Activated CD4-positive, alpha-beta T cell treated with anti-CD3 and anti-CD28 coated beads, Interleukin-2, amount 50 U/mL, for 4 hours (primary cell): Measurements from ENCODE around the gene SLAIN2.
"Not testable (repeated sequence)": the region's sequence is repeated elsewhere in the genome, so short reads cannot be mapped to it uniquely, and the experiment has no call there.

Source experiments
- DNase-seq, 2 experiments: peaks; one replicate each; pipeline ENCODE4 v3.0.0-alpha.2; 2020

SLAIN2 gene

DNA sequence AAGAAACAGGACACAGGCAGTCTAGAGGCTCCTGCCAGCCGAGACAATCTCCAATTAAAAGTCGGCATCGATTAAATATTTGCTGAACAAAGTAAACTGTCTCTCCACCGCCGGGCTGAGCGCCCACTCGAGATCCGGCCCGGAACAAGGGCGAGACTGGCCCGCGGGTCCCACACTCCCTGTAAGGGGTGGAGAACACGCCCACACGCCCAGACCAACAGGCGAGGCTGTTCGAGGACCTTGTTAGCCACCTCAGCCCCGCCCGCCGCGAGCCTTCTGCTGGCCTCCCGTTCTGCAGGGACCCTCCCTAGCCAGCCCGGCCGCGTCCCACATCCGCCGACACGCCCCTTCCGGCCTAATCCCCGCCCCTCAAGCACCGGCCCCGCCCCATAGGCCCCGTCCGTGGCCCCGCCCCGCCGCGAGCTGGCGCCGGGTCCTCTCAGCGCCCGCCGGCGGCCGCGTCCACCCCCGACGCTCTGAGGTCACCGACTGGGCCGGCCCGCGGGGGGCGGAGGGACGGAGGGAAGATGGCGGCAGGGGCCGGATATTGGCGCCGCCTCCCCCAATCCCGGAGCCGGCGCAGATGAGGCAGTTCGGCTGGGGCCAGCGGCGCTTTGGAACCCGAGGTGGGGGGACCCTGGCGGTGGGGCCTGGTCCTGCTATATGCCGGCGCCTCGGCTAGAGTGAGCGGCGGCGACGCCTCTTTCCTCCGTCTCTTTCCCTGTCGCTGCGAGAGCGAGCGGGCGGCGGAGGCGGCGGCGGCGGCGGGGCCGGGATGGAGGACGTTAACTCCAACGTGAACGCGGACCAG is at the start of gene SLAIN2:
Gene SLAIN2, plus strand, starts transcription at position 565 of the 811 bp plus-strand sequence. Its CDS starts 211 bp downstream, at position 776.
- DNase-seq: peak; percentile 95 to 97

DNA sequence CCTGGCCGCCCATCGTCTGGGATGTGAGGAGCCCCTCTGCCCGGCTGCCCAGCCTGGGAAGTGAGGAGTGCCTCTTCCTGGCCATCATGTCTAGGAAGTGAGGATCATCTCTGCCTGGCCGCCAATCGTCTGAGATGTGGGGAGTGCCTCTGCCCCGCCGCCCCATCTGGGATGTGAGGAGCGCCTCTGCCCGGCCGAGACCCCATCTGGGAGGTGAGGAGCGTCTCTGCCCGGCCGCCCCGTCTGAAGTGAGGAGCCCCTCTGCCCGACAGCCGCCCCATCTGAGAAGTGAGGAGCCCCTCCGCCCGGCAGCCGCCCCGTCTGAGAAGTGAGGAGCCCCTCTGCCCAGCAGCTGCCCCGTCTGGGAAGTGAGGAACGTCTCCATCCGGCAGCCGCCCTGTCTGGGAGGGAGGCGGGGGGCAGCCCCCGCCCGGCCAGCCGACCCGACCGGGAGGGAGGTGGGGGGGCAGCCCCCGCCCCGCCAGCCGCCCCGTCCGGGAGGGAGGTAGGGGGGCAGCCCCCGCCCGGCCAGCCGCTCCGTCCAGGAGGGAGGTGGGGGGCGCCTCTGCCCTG is 49.0 kb upstream of the SLAIN2 start:
- not testable (repeated sequence) for DNase-seq

- DNase-seq: no peak
Measured at GRCh38 chr4:48295116-48295515, 46.2 kb upstream of the SLAIN2 start.

GRCh38 chr4:48296365-48296764 is 45.0 kb upstream of the SLAIN2 start:
- DNase-seq: no peak

DNA sequence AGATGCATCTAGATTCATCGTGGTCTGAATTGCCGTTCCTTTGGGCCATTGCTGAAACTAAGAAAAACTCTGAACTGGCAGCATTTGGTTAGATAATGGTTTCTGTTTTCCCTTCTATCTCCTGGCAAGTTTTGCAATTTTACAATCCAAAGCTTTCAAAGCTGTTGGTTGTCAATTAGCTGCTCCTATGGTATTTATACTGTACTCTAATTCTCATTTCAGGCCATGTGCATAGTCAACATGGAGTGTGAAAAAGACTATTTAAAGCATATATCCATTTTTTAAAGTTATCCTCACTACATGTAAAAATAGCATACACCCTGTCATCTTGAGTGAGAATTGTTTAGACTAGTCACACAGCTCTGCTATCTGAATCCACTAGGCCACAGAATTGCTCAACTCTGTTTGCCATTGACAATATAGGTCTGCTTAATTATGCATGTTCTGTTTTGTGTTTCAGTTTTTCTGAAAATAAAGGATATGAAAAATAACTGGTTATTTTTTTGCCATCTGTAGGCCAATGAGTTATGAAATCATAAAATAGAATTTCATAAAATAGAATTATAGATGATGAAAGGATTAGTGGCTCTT is 44.0 kb upstream of the SLAIN2 start:
- no peak for DNase-seq

GRCh38 chr4:48299560-48299959 is 41.8 kb upstream of the SLAIN2 start:
- no peak for DNase-seq

DNA sequence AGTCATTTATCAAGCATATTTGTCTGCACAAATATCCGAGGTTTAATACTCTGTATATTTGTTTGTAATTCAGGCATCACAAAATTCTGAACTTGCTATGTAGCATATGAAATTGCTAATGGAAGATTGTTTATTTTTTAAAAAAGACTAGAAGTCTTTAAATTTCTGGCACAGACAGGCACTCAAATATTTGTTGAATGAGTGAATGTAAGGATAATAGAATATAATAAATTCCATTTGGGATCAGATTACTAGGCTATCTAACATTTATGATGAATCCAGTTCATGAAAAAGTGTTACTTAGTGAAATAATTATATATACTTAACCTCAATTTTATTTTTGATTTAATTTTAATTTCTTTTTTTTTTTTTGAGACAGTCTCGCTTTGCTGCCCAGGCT is 41.3 kb upstream of the SLAIN2 start:
- no peak for DNase-seq

- DNase-seq: no peak
Measured at GRCh38 chr4:48305508-48305907, 35.8 kb upstream of the SLAIN2 start.

DNA sequence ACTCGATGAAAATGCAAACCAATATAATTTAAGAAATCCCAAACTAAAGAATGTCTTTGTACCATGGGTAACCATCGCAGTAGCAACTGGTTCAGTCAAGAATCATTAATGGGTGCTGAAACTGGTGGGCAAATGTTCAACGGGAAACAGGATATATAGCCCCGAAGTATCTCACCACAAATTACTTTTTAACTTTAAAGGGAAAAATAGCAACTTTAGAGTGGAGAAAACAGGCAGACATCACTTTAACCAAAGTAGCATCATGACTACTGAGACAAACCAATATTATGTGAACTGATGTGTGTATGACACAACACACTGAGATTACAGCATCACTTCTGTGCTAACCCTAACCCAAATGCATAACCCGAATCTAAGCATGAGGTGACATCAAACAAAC is 33.8 kb upstream of the SLAIN2 start:
- DNase-seq: no peak

- DNase-seq: no peak
Measured at GRCh38 chr4:48308901-48309300, 32.4 kb upstream of the SLAIN2 start.

DNA sequence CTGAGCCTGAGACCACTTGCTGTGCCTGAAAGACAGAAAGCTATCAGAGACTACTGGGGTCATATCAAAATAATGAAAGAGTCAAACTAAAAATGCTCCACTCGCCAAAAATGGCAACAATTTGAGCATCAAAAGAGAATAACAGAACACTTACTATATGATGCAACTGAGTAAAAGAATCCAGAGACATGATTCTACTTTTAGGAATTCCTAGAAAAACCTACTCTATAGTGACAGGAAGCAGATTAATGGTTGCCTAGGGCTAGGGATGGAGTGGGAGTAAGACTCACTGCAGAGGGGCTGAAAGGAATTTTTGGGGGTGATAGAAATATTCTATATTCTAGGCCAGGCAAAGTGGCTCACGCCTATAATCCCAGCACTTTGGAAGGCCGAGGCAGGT is 29.4 kb upstream of the SLAIN2 start:
- DNase-seq: no peak

DNA sequence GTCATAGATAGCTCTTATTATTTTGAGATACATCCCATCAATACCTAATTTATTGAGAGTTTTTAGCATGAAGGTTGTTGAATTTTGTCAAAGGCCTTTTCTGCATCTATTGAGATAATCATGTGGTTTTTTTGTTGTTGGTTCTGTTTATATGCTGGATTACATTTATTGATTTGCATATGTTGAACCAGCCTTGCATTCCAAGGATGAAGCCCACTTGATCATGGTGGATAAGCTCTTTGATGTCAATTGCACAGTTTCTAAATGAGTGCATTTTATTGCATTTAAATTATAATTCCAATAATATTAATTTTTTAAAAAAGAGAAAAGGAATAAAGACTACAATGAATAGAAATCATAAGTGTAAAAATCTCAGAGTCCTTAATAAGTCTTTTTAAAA is 26.6 kb upstream of the SLAIN2 start:
- DNase-seq: not testable (repeated sequence)

GRCh38 chr4:48315728-48316630 is 25.4 kb upstream of the SLAIN2 start:
- peak in 1 of 2 experiments; percentile 5 for DNase-seq

- no peak for DNase-seq
Measured at GRCh38 chr4:48321312-48321711, 20.0 kb upstream of the SLAIN2 start.

DNA sequence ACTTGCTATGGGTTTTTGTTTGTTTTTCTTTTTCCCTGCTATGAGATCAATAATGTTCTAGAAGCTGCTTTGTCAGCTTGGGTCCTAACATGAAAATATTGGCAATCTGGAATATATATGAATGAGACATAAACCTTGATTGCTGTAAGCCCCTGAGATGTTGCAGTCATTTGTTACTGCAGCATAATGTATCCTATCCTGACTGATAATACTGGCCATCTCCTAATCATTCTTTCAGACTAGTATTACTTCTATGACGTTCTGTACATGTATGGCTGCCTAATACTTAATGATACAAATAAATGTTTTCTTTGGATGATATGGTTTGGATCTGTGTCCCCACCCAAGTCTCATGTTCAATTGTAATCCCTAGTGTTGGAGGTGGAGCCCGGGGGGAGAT is 19.3 kb upstream of the SLAIN2 start:
- DNase-seq: no peak

GRCh38 chr4:48324281-48324680 is 17.0 kb upstream of the SLAIN2 start:
- DNase-seq: no peak

DNA sequence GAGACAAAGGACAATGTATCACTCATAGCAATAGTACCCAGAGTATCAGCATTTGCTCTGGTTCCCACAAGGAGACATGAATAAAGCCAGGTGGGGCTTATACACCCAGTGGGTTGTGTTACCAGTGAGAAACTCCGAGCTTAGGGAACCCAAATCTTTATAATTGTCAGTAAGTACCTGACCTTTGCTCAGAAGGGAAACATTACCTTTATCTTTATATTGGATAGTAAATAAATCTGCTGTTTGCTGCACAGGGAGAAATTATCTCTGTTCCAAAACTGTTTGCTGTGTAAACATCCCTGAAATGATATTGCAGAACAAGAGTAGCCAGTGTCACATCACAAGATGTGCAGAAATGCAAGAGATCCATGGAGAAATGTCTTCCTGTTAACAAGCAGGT is 12.1 kb upstream of the SLAIN2 start:
- no peak for DNase-seq

GRCh38 chr4:48329976-48330375 is 11.4 kb upstream of the SLAIN2 start:
- DNase-seq: no peak

GRCh38 chr4:48331577-48332330 is 9.6 kb upstream of the SLAIN2 start:
- DNase-seq: no peak

GRCh38 chr4:48332661-48333060 is 8.7 kb upstream of the SLAIN2 start:
- no peak for DNase-seq

DNA sequence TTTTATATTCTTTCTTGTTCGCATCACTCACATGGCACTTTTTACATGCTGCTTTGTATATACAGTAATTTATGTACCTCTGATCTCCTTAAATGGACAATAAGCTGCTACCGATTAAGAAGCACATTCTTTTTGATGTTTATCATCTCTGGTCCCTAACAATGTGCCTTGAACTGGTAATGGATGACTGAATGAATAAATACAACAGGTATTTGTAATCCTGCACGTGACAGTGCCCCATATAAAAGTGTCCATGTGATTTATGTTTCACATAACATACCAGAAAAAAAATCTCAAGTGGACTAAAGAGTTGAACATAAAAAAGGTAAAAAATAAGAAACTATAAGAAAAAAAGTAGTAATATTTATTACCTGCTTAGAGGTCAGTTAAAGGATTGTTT is 7.7 kb upstream of the SLAIN2 start:
- no peak for DNase-seq

DNA sequence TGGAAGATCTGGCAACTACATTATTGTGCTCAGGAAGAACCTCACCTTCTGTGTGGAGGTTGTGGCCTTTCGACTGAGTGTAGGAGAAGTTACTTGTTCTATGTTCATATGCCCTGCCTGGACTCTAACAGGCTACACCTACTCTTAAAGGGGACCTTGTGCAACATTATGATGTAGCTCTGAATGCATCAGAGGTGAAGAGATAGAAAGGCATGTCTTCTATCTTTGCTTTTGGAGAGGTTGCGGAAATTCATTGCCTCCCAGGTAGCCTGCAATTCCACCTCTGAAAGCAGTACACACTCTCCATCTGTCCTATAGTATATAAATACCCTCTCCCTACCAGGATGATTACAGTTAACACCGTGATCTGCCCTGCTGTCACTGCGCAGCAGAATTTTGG is 7.1 kb upstream of the SLAIN2 start:
- no peak for DNase-seq
